DOHH2 (cell line): ENCODE measurements around the gene PRDM2.
A peak's percentile ranks its signal among the peaks of the same experiment; 100 is the strongest.

Experiments used
- H3F3A ChIP-seq: fragments of 200-600 bp; sonication (generic), shearing (Covaris generic); 2 replicates; pipeline ENCODE4 v1.6.0; 2016; ENCODE audit warnings: antibody characterized with exemption, mild to moderate bottlenecking; ENCODE audit not compliant: control insufficient read depth, insufficient read depth
- H3K27ac ChIP-seq: fragments of 200-600 bp; sonication (generic); 2 replicates; pipeline ENCODE4 v1.5.1; 2014; ENCODE audit warnings: low read depth, mild to moderate bottlenecking, low read length, moderate library complexity
- H3K27me3 ChIP-seq: fragments of 200-600 bp; sonication (generic); 2 replicates; pipeline ENCODE4 v1.6.1; 2014; ENCODE audit warnings: mild to moderate bottlenecking, low read length, mixed read lengths; ENCODE audit not compliant: control insufficient read depth
- H3K36me3 ChIP-seq: fragments of 200-600 bp; sonication (generic); 2 replicates; pipeline ENCODE4 v1.6.1; 2014; ENCODE audit warnings: mild to moderate bottlenecking, low read length, moderate library complexity, mixed read lengths; ENCODE audit not compliant: control insufficient read depth
- H3K4me1 ChIP-seq: fragments of 200-600 bp; sonication (generic); 2 replicates; pipeline ENCODE4 v1.6.1; 2014; ENCODE audit warnings: mild to moderate bottlenecking, low read length, mixed read lengths; ENCODE audit not compliant: control insufficient read depth
- H3K4me2 ChIP-seq: fragments of 200-600 bp; sonication (generic); 2 replicates; pipeline ENCODE4 v1.6.0; 2014; ENCODE audit warnings: mild to moderate bottlenecking, low read length, moderate library complexity
- H3K4me3 ChIP-seq: fragments of 200-600 bp; sonication (generic); 2 replicates; pipeline ENCODE4 v1.5.1; 2014; ENCODE audit warnings: mild to moderate bottlenecking, low read length, mixed read lengths
- H3K79me2 ChIP-seq: fragments of 200-600 bp; sonication (generic); 2 replicates; pipeline ENCODE4 v1.6.1; 2014; ENCODE audit warnings: mild to moderate bottlenecking, low read length, mixed read lengths; ENCODE audit not compliant: control insufficient read depth
- H3K9me2 ChIP-seq: fragments of 200-600 bp; sonication (generic); replicated peaks from 2 replicates; pipeline ENCODE4 v1.6.1; 2014; ENCODE audit warnings: mild to moderate bottlenecking, low read length, mixed read lengths; ENCODE audit not compliant: control insufficient read depth
- H3K9me3 ChIP-seq: fragments of 200-600 bp; sonication (generic); 2 replicates; pipeline ENCODE4 v1.6.1; 2014; ENCODE audit warnings: antibody characterized with exemption, low read length, mixed read lengths; ENCODE audit not compliant: control insufficient read depth, insufficient read depth
- H4K20me1 ChIP-seq: fragments of 200-600 bp; sonication (generic); 2 replicates; pipeline ENCODE4 v1.6.0; 2014; ENCODE audit warnings: low read depth, mild to moderate bottlenecking, antibody characterized with exemption, low read length, moderate library complexity; ENCODE audit not compliant: control insufficient read depth, insufficient read depth
- EZH2phosphoT487 ChIP-seq: fragments of 200-600 bp; sonication (generic); IDR thresholded peaks from 2 replicates; pipeline ENCODE4 v1.6.1; 2017; ENCODE audit warnings: borderline replicate concordance, mild to moderate bottlenecking, antibody characterized with exemption, low read length, moderate library complexity, mixed read lengths
- TF ChIP-seq, protein P1 (sequence below): fragments of 200-600 bp; sonication (generic); IDR thresholded peaks from one replicate; pipeline ENCODE4 v1.5.1; 2014; ENCODE audit warnings: antibody characterized with exemption, mild to moderate bottlenecking, low read depth, low read length; ENCODE audit not compliant: poor library complexity, severe bottlenecking

Gene PRDM2

GRCh38 chr1:13681921-13682320 is 18.1 kb upstream of the PRDM2 start:
- Histone ChIP-seq H3K9me2 (no peaks in the 10 kb centered on the region), H3K4me1 (peaks cover 67% of the 10 kb centered on the region), H3K36me3 (peaks cover 4% of the 10 kb centered on the region; the same call in 1 of the 2 replicates), H3F3A (peaks cover 4% of the 10 kb centered on the region; the same call in 1 of the 2 replicates), H3K9me3 (peaks cover 30% of the 10 kb centered on the region; the same call in 1 of the 2 replicates), H3K4me3 (peak overlapping the region; percentile 47), H3K27ac (peak overlapping the region; percentile 78), H3K79me2 (no peaks in the 10 kb centered on the region), H3K4me2 (peak overlapping the region; percentile 71), H3K27me3 (no peaks in the 10 kb centered on the region), H4K20me1 (no peaks in the 10 kb centered on the region)
- TF ChIP-seq EZH2phosphoT487, result no peak
- TF ChIP-seq, protein P1, sequence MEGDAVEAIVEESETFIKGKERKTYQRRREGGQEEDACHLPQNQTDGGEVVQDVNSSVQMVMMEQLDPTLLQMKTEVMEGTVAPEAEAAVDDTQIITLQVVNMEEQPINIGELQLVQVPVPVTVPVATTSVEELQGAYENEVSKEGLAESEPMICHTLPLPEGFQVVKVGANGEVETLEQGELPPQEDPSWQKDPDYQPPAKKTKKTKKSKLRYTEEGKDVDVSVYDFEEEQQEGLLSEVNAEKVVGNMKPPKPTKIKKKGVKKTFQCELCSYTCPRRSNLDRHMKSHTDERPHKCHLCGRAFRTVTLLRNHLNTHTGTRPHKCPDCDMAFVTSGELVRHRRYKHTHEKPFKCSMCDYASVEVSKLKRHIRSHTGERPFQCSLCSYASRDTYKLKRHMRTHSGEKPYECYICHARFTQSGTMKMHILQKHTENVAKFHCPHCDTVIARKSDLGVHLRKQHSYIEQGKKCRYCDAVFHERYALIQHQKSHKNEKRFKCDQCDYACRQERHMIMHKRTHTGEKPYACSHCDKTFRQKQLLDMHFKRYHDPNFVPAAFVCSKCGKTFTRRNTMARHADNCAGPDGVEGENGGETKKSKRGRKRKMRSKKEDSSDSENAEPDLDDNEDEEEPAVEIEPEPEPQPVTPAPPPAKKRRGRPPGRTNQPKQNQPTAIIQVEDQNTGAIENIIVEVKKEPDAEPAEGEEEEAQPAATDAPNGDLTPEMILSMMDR, result no peak

- Histone ChIP-seq H3K9me3 (peaks cover 25% of the 10 kb centered on the region; the same call in 1 of the 2 replicates), H3K36me3 (peaks cover 4% of the 10 kb centered on the region; the same call in 1 of the 2 replicates), H3K4me3 (peak overlapping the region; percentile 47), H4K20me1 (no peaks in the 10 kb centered on the region), H3K79me2 (no peaks in the 10 kb centered on the region), H3F3A (peaks cover 4% of the 10 kb centered on the region; the same call in 1 of the 2 replicates), H3K4me2 (peak overlapping the region; percentile 71), H3K27me3 (no peaks in the 10 kb centered on the region), H3K27ac (peak overlapping the region; percentile 78), H3K9me2 (no peaks in the 10 kb centered on the region), H3K4me1 (peaks cover 72% of the 10 kb centered on the region)
- no peak for TF ChIP-seq EZH2phosphoT487
- TF ChIP-seq, protein P1, result no peak
Observed at GRCh38 chr1:13682444-13682843, 17.5 kb upstream of the PRDM2 start.

DNA sequence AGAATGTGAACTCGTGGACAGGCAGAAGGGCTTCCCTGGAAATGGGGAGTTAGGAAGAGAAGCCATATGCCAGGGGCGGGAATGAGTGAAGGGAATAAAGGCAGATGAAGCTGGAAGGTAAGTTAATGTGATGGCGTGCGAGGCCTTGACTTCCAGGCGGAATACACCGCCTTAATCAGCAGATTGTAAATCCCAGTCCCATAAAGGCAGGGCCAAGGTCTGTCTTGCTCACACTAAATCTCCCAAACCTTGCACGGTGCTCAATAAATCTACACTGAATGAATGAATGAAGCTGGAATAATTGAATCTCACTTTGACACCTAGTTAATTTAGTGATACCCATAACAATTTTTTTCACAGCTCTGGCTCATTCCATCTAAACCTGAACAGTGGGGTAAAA is 16.8 kb upstream of the PRDM2 start:
- Histone ChIP-seq H3K79me2 (no peaks in the 10 kb centered on the region), H3K27ac (peak overlapping the region; percentile 78), H3F3A (peaks cover 4% of the 10 kb centered on the region; the same call in 1 of the 2 replicates), H3K4me1 (peaks cover 77% of the 10 kb centered on the region), H3K4me3 (peak overlapping the region; percentile 47), H3K27me3 (no peaks in the 10 kb centered on the region), H3K9me3 (peaks cover 23% of the 10 kb centered on the region; the same call in 1 of the 2 replicates), H4K20me1 (no peaks in the 10 kb centered on the region), H3K4me2 (peak overlapping the region; percentile 71), H3K9me2 (no peaks in the 10 kb centered on the region), H3K36me3 (peaks cover 4% of the 10 kb centered on the region; the same call in 1 of the 2 replicates)
- TF ChIP-seq, protein P1, result no peak
- no peak for TF ChIP-seq EZH2phosphoT487
